Vagina (tissue), 2 donors: ENCODE data around the gene NLRP14.

Experiments
- POLR2AphosphoS5 ChIP-seq, 2 donors: sonication (generic); formaldehyde crosslinking; IDR thresholded peaks; one replicate each; pipeline ENCODE4 v1.9.0; 2017; ENCODE audit warnings: antibody characterized with exemption in 2 of 2, mild to moderate bottlenecking in 2 of 2, low read depth in 1 of 2; ENCODE audit not compliant: insufficient read depth in 1 of 2
- TF ChIP-seq, protein P1 (sequence below), 3 experiments: fragments of 450-650 bp in 2 of 3; fragments of 200-600 bp in 1 of 3; sonication (generic) in 1 of 3; IDR thresholded peaks; one replicate each; pipeline ENCODE4 v1.5.1; 2017 to 2019; ENCODE audit warnings: antibody characterized with exemption in 3 of 3, mild to moderate bottlenecking in 2 of 3, moderate library complexity in 2 of 3

GRCh38 chr11:7031471-7031871 lies 11.2 kb downstream of the NLRP14 start:
- TF ChIP-seq, protein P1, sequence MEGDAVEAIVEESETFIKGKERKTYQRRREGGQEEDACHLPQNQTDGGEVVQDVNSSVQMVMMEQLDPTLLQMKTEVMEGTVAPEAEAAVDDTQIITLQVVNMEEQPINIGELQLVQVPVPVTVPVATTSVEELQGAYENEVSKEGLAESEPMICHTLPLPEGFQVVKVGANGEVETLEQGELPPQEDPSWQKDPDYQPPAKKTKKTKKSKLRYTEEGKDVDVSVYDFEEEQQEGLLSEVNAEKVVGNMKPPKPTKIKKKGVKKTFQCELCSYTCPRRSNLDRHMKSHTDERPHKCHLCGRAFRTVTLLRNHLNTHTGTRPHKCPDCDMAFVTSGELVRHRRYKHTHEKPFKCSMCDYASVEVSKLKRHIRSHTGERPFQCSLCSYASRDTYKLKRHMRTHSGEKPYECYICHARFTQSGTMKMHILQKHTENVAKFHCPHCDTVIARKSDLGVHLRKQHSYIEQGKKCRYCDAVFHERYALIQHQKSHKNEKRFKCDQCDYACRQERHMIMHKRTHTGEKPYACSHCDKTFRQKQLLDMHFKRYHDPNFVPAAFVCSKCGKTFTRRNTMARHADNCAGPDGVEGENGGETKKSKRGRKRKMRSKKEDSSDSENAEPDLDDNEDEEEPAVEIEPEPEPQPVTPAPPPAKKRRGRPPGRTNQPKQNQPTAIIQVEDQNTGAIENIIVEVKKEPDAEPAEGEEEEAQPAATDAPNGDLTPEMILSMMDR (IDR thresholded peaks at IDR 0.05), result no peak
- no peak for TF ChIP-seq POLR2AphosphoS5 (IDR thresholded peaks at IDR 0.05; ENCODE audit: insufficient read depth in 1 of 2, low read depth in 1 of 2)
